Measurements from ENCODE around the gene ASB13.
"Not testable (repeated sequence)": the region's sequence is repeated elsewhere in the genome, so short reads cannot be mapped to it uniquely, and the experiment has no call there.

Gene ASB13

GRCh38 chr10:5603848-5604170 is 62.6 kb downstream of the ASB13 start:
- no peak for DNase-seq

GRCh38 chr10:5603091-5603847 is 63.1 kb downstream of the ASB13 start:
- no peak for DNase-seq

GRCh38 chr10:5601826-5602495 is 64.4 kb downstream of the ASB13 start:
- no peak for DNase-seq

GRCh38 chr10:5600908-5601307 is 65.5 kb downstream of the ASB13 start:
- DNase-seq: no peak

GRCh38 chr10:5599613-5600520 is 66.5 kb downstream of the ASB13 start:
- DNase-seq: no peak

GRCh38 chr10:5598085-5598690 is 68.2 kb downstream of the ASB13 start:
- no peak for DNase-seq

GRCh38 chr10:5596611-5597341 is 69.6 kb downstream of the ASB13 start:
- DNase-seq: no peak

GRCh38 chr10:5595994-5596471 is 70.4 kb downstream of the ASB13 start:
- DNase-seq: no peak

- DNase-seq: no peak
Measured at GRCh38 chr10:5595591-5595990, 70.8 kb downstream of the ASB13 start.

GRCh38 chr10:5595095-5595494 is 71.3 kb downstream of the ASB13 start:
- DNase-seq: no peak

GRCh38 chr10:5594271-5595049 is 71.9 kb downstream of the ASB13 start:
- no peak for DNase-seq

GRCh38 chr10:5593347-5593746 is 73.0 kb downstream of the ASB13 start:
- not testable (repeated sequence) for DNase-seq

GRCh38 chr10:5592070-5592469 is 74.3 kb downstream of the ASB13 start:
- no peak for DNase-seq

- DNase-seq: no peak
Measured at GRCh38 chr10:5591336-5591824, 75.0 kb downstream of the ASB13 start.

- no peak for DNase-seq
Measured at GRCh38 chr10:5590816-5591215, 75.6 kb downstream of the ASB13 start.

GRCh38 chr10:5589661-5590511 is 76.5 kb downstream of the ASB13 start:
- no peak for DNase-seq

GRCh38 chr10:5589011-5589660 is 77.3 kb downstream of the ASB13 start:
- DNase-seq: no peak

Data from activated CD4-positive, alpha-beta T cell treated with anti-CD3 and anti-CD28 coated beads, Interleukin-2, amount 50 U/mL, for 1 hour (primary cell).